HG02571 (cell line): ENCODE results near the gene RADIL.

ENCODE experiments used
- ATAC-seq: cut with Tn5 transposase; IDR thresholded peaks from one replicate; pipeline ENCODE4 v1.9.1; 2021; ENCODE audit warnings: mild to moderate bottlenecking, moderate library complexity; ENCODE audit not compliant: unreplicated experiment

Gene RADIL

GRCh38 chr7:4783292-4783652 is 100.2 kb downstream of the RADIL start:
- no peak for ATAC-seq

GRCh38 chr7:4782333-4783291 is 100.9 kb downstream of the RADIL start:
- ATAC-seq, result no peak

GRCh38 chr7:4781366-4782069 is 102.0 kb downstream of the RADIL start:
- no peak for ATAC-seq

GRCh38 chr7:4779118-4779517 is 104.4 kb downstream of the RADIL start:
- ATAC-seq, result no peak

- peak; percentile 9 for ATAC-seq
These were observed 107.5 kb downstream of the RADIL start for GRCh38 chr7:4775848-4776623.

GRCh38 chr7:4775250-4775847 is 108.2 kb downstream of the RADIL start, which contains the start of gene AP5Z1:
Gene AP5Z1 (plus strand): TSS chr7:4775623. CDS start chr7:4775716, 93 bp downstream.
- ATAC-seq, result peak; percentile 88

- peak; percentile 22 for ATAC-seq
These were observed 108.8 kb downstream of the RADIL start for GRCh38 chr7:4774658-4775249.

GRCh38 chr7:4774007-4774406 is 109.5 kb downstream of the RADIL start:
- ATAC-seq, result no peak

- ATAC-seq, result no peak
These were observed 111.2 kb downstream of the RADIL start for GRCh38 chr7:4772306-4772705.

GRCh38 chr7:4771737-4772136 is 111.8 kb downstream of the RADIL start:
- no peak for ATAC-seq

GRCh38 chr7:4770886-4771285 is 112.6 kb downstream of the RADIL start:
- no peak for ATAC-seq

- no peak for ATAC-seq
These were observed 113.8 kb downstream of the RADIL start for GRCh38 chr7:4769761-4770160.

GRCh38 chr7:4768597-4769569 is 114.6 kb downstream of the RADIL start:
- ATAC-seq, result no peak

- no peak for ATAC-seq
These were observed 116.6 kb downstream of the RADIL start for GRCh38 chr7:4766666-4767519.

- no peak for ATAC-seq
These were observed 117.6 kb downstream of the RADIL start for GRCh38 chr7:4765776-4766490.

- ATAC-seq, result no peak
These were observed 119.0 kb downstream of the RADIL start for GRCh38 chr7:4764402-4765007.

GRCh38 chr7:4763794-4764185 is 119.7 kb downstream of the RADIL start:
- no peak for ATAC-seq
